Liver (tissue), 9 donors: ENCODE data around the gene MEGF6. TPM values are rescaled to one million over a fixed set of nuclear protein-coding genes. Genes with fewer than 3 reads are reported as not detected.

Experiments used
- DNase-seq: peaks from one replicate; pipeline ENCODE4 v3.0.0-alpha.2; 2017; ENCODE audit warnings: low spot score
- H3K27ac ChIP-seq, 2 donors: one replicate each; pipeline ENCODE4 v1.7.0; 2013; ENCODE audit warnings: inconsistent platforms in 2 of 2, low read length in 2 of 2, control low read depth in 1 of 2, low read depth in 1 of 2, mild to moderate bottlenecking in 1 of 2
- H3K27me3 ChIP-seq, 4 donors: one replicate each; pipeline versions ENCODE4 v1.6.1 to v1.7.0; 2013; ENCODE audit warnings: low read length in 3 of 4, inconsistent platforms in 1 of 4, mild to moderate bottlenecking in 1 of 4, moderate library complexity in 1 of 4; ENCODE audit not compliant: control insufficient read depth in 4 of 4, insufficient read depth in 4 of 4
- H3K36me3 ChIP-seq, 4 donors: one replicate each; pipeline versions ENCODE4 v1.6.1 to v1.7.0; 2013; ENCODE audit warnings: low read length in 3 of 4, mild to moderate bottlenecking in 3 of 4, low read depth in 1 of 4, moderate library complexity in 1 of 4; ENCODE audit not compliant: control insufficient read depth in 4 of 4, insufficient read depth in 3 of 4
- H3K4me1 ChIP-seq, 4 donors: one replicate each; pipeline versions ENCODE4 v1.6.1 to v1.7.0; 2013; ENCODE audit warnings: low read length in 3 of 4, mild to moderate bottlenecking in 3 of 4, moderate library complexity in 1 of 4; ENCODE audit not compliant: control insufficient read depth in 4 of 4, insufficient read depth in 4 of 4
- H3K4me3 ChIP-seq, 3 donors: one replicate each; pipeline versions ENCODE4 v1.6.1 to v1.7.0; 2013; ENCODE audit warnings: low read length in 3 of 3, control low read depth in 1 of 3, low read depth in 1 of 3, mild to moderate bottlenecking in 1 of 3
- H3K9ac ChIP-seq, 2 donors: one replicate each; pipeline ENCODE4 v1.7.0; 2013; ENCODE audit warnings: low read length in 2 of 2, mild to moderate bottlenecking in 2 of 2, moderate library complexity in 2 of 2, control low read depth in 1 of 2, low read depth in 1 of 2
- H3K9me3 ChIP-seq, 4 donors: one replicate each; pipeline versions ENCODE4 v1.6.1 to v1.7.0; 2013; ENCODE audit warnings: low read length in 3 of 4; ENCODE audit not compliant: control insufficient read depth in 4 of 4
- ATF3 ChIP-seq: IDR thresholded peaks from 2 replicates; pipeline ENCODE4 v1.6.1; 2016; ENCODE audit warnings: antibody characterized with exemption
- EGR1 ChIP-seq, 2 donors: IDR thresholded peaks; 2 replicates each; pipeline ENCODE4 v1.6.1; 2016 to 2018; ENCODE audit warnings: antibody characterized with exemption in 2 of 2, low read depth in 2 of 2
- FOXA1 ChIP-seq: IDR thresholded peaks from 2 replicates; pipeline ENCODE4 v1.6.1; 2016; ENCODE audit warnings: antibody characterized with exemption
- FOXA2 ChIP-seq: IDR thresholded peaks from 2 replicates; pipeline ENCODE4 v1.6.1; 2016; ENCODE audit warnings: antibody characterized with exemption
- GABPA ChIP-seq, 2 donors: IDR thresholded peaks in 1 of 2; conservative IDR thresholded peaks in 1 of 2; 2 replicates each; pipeline ENCODE4 v1.6.1; 2016; ENCODE audit warnings: antibody characterized with exemption in 2 of 2, mild to moderate bottlenecking in 1 of 2, moderate library complexity in 1 of 2
- HNF4G ChIP-seq: IDR thresholded peaks from 2 replicates; pipeline ENCODE4 v1.6.1; 2016; ENCODE audit warnings: antibody characterized with exemption
- MAX ChIP-seq: IDR thresholded peaks from 2 replicates; pipeline ENCODE4 v1.6.1; 2016; ENCODE audit warnings: antibody characterized with exemption
- NR2F2 ChIP-seq: IDR thresholded peaks from 2 replicates; pipeline ENCODE4 v1.6.1; 2016; ENCODE audit warnings: antibody characterized with exemption
- RAD21 ChIP-seq, 2 donors: IDR thresholded peaks; 2 replicates each; pipeline ENCODE4 v1.6.1; 2016; ENCODE audit warnings: antibody characterized with exemption in 2 of 2, mild to moderate bottlenecking in 2 of 2
- REST ChIP-seq: IDR thresholded peaks from 2 replicates; pipeline ENCODE4 v1.6.1; 2016; ENCODE audit warnings: antibody characterized with exemption, mild to moderate bottlenecking
- RXRA ChIP-seq, 2 donors: IDR thresholded peaks; 2 replicates each; pipeline ENCODE4 v1.6.1; 2017 to 2018; ENCODE audit warnings: antibody characterized with exemption in 2 of 2, mild to moderate bottlenecking in 1 of 2
- SP1 ChIP-seq: IDR thresholded peaks from 2 replicates; pipeline ENCODE4 v1.6.1; 2018; ENCODE audit warnings: antibody characterized with exemption, mild to moderate bottlenecking
- TAF1 ChIP-seq: conservative IDR thresholded peaks from 2 replicates; pipeline ENCODE4 v1.6.1; 2016; ENCODE audit warnings: antibody characterized with exemption, mild to moderate bottlenecking
- YY1 ChIP-seq: IDR thresholded peaks from 2 replicates; pipeline ENCODE4 v1.6.1; 2016; ENCODE audit warnings: antibody characterized with exemption, mild to moderate bottlenecking
- ZBTB33 ChIP-seq: IDR thresholded peaks from 2 replicates; pipeline ENCODE4 v1.6.1; 2016; ENCODE audit warnings: antibody characterized with exemption
- WGBS: extraction: QIAGEN DNeasy Blood & Tissue Kit; methylation state at CpG from one replicate; pipeline ENCODE4 v1.1.7; 2013; 5-methylcytosine and 5-hydroxymethylcytosine counted together
- polyA plus RNA-seq, 2 donors: library from polyadenylated mRNA; stranded (reverse) in 1 of 2; unstranded in 1 of 2; fragments of 200-250 nt in 1 of 2; fragments of >200 nt in 1 of 2; fragmentation: Nextera tagmentation in 1 of 2; extraction: Ambion mirVana in 1 of 2; gene quantifications; one replicate each; pipeline versions ENCODE4 v1.2.1 to v1.2.3, GENCODE V29; 2013 to 2015
- total RNA-seq, 2 donors: library from RNA; depleted of rRNA; stranded (reverse); fragments of >200 nt; gene quantifications; one replicate each; pipeline ENCODE4 v1.2.3, GENCODE V29; 2014
- TF ChIP-seq, protein P1 (sequence below): fragments of 150-350 bp; IDR thresholded peaks from 2 replicates; pipeline ENCODE4 v1.5.1; 2017; ENCODE audit warnings: improper control_type of control experiment, low read depth, low read length; ENCODE audit not compliant: missing input control
- donor health status: healthy.
- donor health status: healthy.
- donor health status: healthy.
- donor health status: healthy.
- donor health status: healthy.

The MEGF6 gene
- total and polyA plus RNA-seq, 4 donors = 1.3 to 11.0 (median 4.0) TPM

GRCh38 chr1:3457910-3458883, 153.1 kb downstream of the MEGF6 start:
- Histone ChIP-seq H3K27ac (no peak overlapping the region), H3K9ac (no peak overlapping the region), H3K4me3 (no peak overlapping the region), H3K27me3 (no peaks in the 10 kb centered on the region), H3K9me3 (no peaks in the 10 kb centered on the region), H3K4me1 (peaks cover 6 to 27% (median 10%) of the 10 kb centered on the region in 4 donors), H3K36me3 (no peaks in the 10 kb centered on the region)
- no peak for TF ChIP-seq GABPA (IDR thresholded peaks at IDR 0.05 in 1 of 2, conservative IDR thresholded peaks at IDR 0.05 in 1 of 2)
- TF ChIP-seq YY1 = no peak
- TF ChIP-seq NR2F2 = no peak
- TF ChIP-seq FOXA2 = no peak
- TF ChIP-seq SP1 = no peak
- no peak for TF ChIP-seq REST
- TF ChIP-seq RXRA (IDR thresholded peaks at IDR 0.05) = no peak
- no peak for TF ChIP-seq TAF1
- TF ChIP-seq RAD21 (IDR thresholded peaks at IDR 0.05) = no peak
- TF ChIP-seq ATF3 = no peak
- no peak for TF ChIP-seq HNF4G
- TF ChIP-seq FOXA1 = no peak
- TF ChIP-seq MAX = no peak
- 63% methylated on average over 18 of the region's 18 CpGs for WGBS
- DNase-seq = no peak

DNA sequence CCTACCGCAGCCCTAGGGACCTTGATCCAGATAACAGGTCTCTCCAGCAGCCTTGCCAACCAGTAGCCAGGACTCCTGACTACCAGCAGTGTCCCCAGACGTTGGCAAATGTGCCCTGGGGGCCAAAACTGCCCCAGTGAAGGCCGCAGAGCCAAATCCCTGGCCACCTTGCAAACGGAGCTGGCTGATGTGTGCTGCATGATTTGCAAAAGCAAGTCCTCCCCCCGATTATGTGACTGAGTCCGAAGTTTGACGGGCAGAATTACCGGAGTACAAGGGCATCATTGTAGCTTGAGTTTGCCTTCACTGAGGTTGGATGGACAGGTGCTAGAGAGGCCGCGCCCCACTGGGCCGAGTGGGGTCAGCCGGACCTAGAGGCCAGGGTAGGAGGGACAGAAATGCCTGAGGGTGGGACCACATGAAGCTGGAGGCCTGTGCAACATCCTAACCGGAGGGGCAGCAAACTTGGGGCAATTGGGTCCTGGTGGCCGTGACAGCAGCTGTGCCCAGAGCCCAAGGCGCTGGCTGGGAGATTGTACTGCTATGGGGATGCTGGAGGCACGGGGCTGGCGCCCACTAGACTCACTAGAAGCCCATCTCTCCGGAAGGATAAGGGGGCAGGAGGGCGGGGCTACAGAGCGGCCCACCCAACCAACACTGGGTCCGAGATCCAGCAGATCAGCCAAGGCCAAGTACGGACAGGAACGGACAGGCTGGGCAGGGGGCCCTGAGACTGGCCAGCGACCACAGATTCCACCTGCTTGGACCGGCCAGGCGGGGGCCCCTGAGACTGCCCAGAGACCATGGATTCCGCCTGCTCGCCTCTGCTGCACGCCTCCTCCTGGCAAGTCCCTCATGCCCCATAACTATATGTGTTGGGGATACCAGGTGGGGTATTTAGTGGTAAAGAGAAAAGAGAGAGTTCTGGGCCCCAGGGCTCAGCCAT, 154.1 kb downstream of the MEGF6 start:
- H3K27me3 ChIP-seq = peaks cover 0 to 2% (median under 1%) of the 10 kb centered on the region in 4 donors
- no peak overlapping the region for H3K27ac ChIP-seq
- TF ChIP-seq TAF1 = no peak
- TF ChIP-seq, protein P1, sequence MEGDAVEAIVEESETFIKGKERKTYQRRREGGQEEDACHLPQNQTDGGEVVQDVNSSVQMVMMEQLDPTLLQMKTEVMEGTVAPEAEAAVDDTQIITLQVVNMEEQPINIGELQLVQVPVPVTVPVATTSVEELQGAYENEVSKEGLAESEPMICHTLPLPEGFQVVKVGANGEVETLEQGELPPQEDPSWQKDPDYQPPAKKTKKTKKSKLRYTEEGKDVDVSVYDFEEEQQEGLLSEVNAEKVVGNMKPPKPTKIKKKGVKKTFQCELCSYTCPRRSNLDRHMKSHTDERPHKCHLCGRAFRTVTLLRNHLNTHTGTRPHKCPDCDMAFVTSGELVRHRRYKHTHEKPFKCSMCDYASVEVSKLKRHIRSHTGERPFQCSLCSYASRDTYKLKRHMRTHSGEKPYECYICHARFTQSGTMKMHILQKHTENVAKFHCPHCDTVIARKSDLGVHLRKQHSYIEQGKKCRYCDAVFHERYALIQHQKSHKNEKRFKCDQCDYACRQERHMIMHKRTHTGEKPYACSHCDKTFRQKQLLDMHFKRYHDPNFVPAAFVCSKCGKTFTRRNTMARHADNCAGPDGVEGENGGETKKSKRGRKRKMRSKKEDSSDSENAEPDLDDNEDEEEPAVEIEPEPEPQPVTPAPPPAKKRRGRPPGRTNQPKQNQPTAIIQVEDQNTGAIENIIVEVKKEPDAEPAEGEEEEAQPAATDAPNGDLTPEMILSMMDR = no peak
- TF ChIP-seq ZBTB33 = no peak
- TF ChIP-seq EGR1 (IDR thresholded peaks at IDR 0.05; ENCODE audit: low read depth in 2 of 2) = no peak
- no peak for TF ChIP-seq SP1
- no peak for TF ChIP-seq REST
- no peak for TF ChIP-seq RXRA (IDR thresholded peaks at IDR 0.05)
- H3K4me1 ChIP-seq = peaks cover 6 to 27% (median 11%) of the 10 kb centered on the region in 4 donors
- H3K36me3 ChIP-seq = no peaks in the 10 kb centered on the region
- WGBS = 84% methylated on average over 29 of the region's 29 CpGs
- H3K9me3 ChIP-seq = no peaks in the 10 kb centered on the region
- H3K9ac ChIP-seq = no peak overlapping the region
- no peak overlapping the region for H3K4me3 ChIP-seq
- no peak for DNase-seq
